HUES48 (cell line): ENCODE data around the gene TFF3.
"Not testable (repeated sequence)": the region's sequence is repeated elsewhere in the genome, so short reads cannot be mapped to it uniquely, and the experiment has no call there.

Experiments
- H3K27ac ChIP-seq: one replicate; pipeline ENCODE4 v1.7.0; 2013; ENCODE audit warnings: low read depth, low read length, inconsistent platforms
- H3K27me3 ChIP-seq: 2 replicates; pipeline ENCODE4 v1.6.1; 2013; ENCODE audit warnings: mild to moderate bottlenecking, low read length; ENCODE audit not compliant: control insufficient read depth, insufficient read depth
- H3K36me3 ChIP-seq: 2 replicates; pipeline ENCODE4 v1.6.1; 2013; ENCODE audit warnings: low read length; ENCODE audit not compliant: control insufficient read depth, insufficient read depth
- H3K4me1 ChIP-seq: 2 replicates; pipeline ENCODE4 v1.6.1; 2013; ENCODE audit warnings: mild to moderate bottlenecking, low read length; ENCODE audit not compliant: control insufficient read depth, insufficient read depth
- H3K4me3 ChIP-seq: 2 replicates; pipeline ENCODE4 v1.5.1; 2013; ENCODE audit warnings: mild to moderate bottlenecking, low read depth, low read length
- H3K9ac ChIP-seq: 2 replicates; pipeline ENCODE4 v1.6.1; 2013; ENCODE audit warnings: mild to moderate bottlenecking, low read depth, low read length, moderate library complexity
- H3K9me3 ChIP-seq: 2 replicates; pipeline ENCODE4 v1.6.1; 2013; ENCODE audit warnings: low read length; ENCODE audit not compliant: control insufficient read depth, insufficient read depth

Gene TFF3

GRCh38 chr21:42294273-42294880 lies 20.8 kb downstream of the TFF3 start:
- H3K9me3 ChIP-seq = no peaks in the 10 kb centered on the region
- no peaks in the 10 kb centered on the region for H3K36me3 ChIP-seq
- no peak overlapping the region for H3K9ac ChIP-seq
- H3K4me1 ChIP-seq = no peaks in the 10 kb centered on the region; the same call in 1 of the 2 replicates
- no peak overlapping the region for H3K4me3 ChIP-seq
- H3K27ac ChIP-seq = no peak overlapping the region
- no peaks in the 10 kb centered on the region for H3K27me3 ChIP-seq

GRCh38 chr21:42293649-42294272 lies 21.4 kb downstream of the TFF3 start:
- Histone ChIP-seq H3K27ac (no peak overlapping the region), H3K27me3 (no peaks in the 10 kb centered on the region), H3K36me3 (no peaks in the 10 kb centered on the region), H3K4me3 (no peak overlapping the region), H3K9ac (no peak overlapping the region), H3K9me3 (0 out of 2 replicates have a peak, but pooled peaks cover 2% of the 10 kb centered on the region), H3K4me1 (no peaks in the 10 kb centered on the region; the same call in 1 of the 2 replicates)

GRCh38 chr21:42292563-42293142 lies 22.6 kb downstream of the TFF3 start:
- not testable (repeated sequence) for H3K4me1 ChIP-seq, H3K27me3 ChIP-seq, H3K27ac ChIP-seq, H3K4me3 ChIP-seq, H3K9ac ChIP-seq, H3K36me3 ChIP-seq, H3K9me3 ChIP-seq

- H3K36me3 ChIP-seq = no peaks in the 10 kb centered on the region
- H3K4me1 ChIP-seq = no peaks in the 10 kb centered on the region; the same call in 1 of the 2 replicates
- no peak overlapping the region for H3K4me3 ChIP-seq
- no peak overlapping the region for H3K9ac ChIP-seq
- 0 out of 2 replicates have a peak, but pooled peaks cover 4% of the 10 kb centered on the region for H3K9me3 ChIP-seq
- H3K27me3 ChIP-seq = no peaks in the 10 kb centered on the region
- no peak overlapping the region for H3K27ac ChIP-seq
Measured at GRCh38 chr21:42291751-42292562, 23.3 kb downstream of the TFF3 start.

DNA sequence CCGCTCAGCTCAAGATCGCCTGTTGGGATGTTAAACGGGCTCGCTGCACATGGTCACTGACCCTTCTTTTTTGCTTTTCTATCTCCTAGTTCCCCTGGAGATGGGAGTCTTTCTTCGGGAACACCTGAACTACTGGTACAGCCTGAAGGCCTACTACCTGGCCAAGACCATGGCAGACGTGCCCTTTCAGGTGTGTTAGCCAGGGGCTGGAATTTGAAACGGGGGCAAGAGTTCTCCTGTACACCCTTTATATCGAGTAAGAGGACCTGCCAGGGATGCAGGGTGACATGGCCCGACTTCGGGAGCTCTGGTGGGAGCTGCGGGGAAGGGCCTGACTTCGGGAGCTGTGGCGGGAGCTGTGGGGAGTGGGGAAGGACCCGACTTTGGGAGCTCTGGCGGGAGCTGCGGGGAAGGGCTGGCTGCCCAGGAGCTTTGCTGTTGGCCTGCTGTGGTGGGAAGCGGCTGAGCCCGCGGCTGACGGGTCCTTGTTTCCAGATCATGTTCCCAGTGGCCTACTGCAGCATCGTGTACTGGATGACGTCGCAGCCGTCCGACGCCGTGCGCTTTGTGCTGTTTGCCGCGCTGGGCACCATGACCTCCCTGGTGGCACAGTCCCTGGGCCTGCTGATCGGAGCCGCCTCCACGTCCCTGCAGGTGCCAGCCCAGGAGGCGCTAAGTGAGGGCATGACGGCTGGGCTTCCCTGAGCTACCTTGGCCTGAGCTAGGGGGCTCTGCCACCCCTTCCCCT lies 24.0 kb downstream of the TFF3 start:
- H3K36me3 ChIP-seq = no peaks in the 10 kb centered on the region
- no peak overlapping the region for H3K27ac ChIP-seq
- no peaks in the 10 kb centered on the region; the same call in 1 of the 2 replicates for H3K4me1 ChIP-seq
- no peak overlapping the region for H3K9ac ChIP-seq
- no peaks in the 10 kb centered on the region for H3K27me3 ChIP-seq
- no peak overlapping the region for H3K4me3 ChIP-seq
- 0 out of 2 replicates have a peak, but pooled peaks cover 4% of the 10 kb centered on the region for H3K9me3 ChIP-seq

- Histone ChIP-seq H3K36me3 (no peaks in the 10 kb centered on the region), H3K27me3 (no peaks in the 10 kb centered on the region), H3K4me1 (no peaks in the 10 kb centered on the region; the same call in 1 of the 2 replicates), H3K9me3 (0 out of 2 replicates have a peak, but pooled peaks cover 4% of the 10 kb centered on the region), H3K27ac (no peak overlapping the region), H3K4me3 (no peak overlapping the region), H3K9ac (no peak overlapping the region)
Measured at GRCh38 chr21:42290505-42290904, 24.7 kb downstream of the TFF3 start.

GRCh38 chr21:42289926-42290325 lies 25.3 kb downstream of the TFF3 start:
- H3K4me1 ChIP-seq = no peaks in the 10 kb centered on the region; the same call in 1 of the 2 replicates
- H3K9ac ChIP-seq = no peak overlapping the region; the same call in 1 of the 2 replicates
- H3K36me3 ChIP-seq = no peaks in the 10 kb centered on the region

DNA sequence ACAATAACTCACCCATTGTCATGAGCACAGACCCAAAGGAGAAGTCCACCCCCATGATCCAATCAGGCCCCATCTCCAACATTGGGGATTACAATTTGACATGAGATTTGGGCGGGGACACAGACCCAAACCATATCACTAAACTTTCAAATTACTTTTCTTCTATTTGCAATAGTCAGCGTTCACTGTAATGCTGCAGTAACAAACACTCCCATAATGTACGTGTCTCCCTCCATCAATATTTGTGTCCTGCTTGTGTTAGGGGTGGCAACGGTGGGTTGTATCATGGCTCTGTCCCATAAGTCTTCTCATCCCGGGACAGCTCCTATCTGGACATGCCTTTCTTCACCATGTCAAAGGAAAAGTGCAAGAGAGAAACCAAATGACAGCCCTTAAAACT lies 26.2 kb downstream of the TFF3 start:
- no peaks in the 10 kb centered on the region; the same call in 1 of the 2 replicates for H3K4me1 ChIP-seq

More at GRCh38 chr21:42289926-42290325, 25.3 kb downstream of the TFF3 start:
- H3K4me3 ChIP-seq = no peak overlapping the region
- H3K27ac ChIP-seq = no peak overlapping the region
- H3K27me3 ChIP-seq = no peaks in the 10 kb centered on the region
- H3K9me3 ChIP-seq = 0 out of 2 replicates have a peak, but pooled peaks cover 4% of the 10 kb centered on the region

DNA sequence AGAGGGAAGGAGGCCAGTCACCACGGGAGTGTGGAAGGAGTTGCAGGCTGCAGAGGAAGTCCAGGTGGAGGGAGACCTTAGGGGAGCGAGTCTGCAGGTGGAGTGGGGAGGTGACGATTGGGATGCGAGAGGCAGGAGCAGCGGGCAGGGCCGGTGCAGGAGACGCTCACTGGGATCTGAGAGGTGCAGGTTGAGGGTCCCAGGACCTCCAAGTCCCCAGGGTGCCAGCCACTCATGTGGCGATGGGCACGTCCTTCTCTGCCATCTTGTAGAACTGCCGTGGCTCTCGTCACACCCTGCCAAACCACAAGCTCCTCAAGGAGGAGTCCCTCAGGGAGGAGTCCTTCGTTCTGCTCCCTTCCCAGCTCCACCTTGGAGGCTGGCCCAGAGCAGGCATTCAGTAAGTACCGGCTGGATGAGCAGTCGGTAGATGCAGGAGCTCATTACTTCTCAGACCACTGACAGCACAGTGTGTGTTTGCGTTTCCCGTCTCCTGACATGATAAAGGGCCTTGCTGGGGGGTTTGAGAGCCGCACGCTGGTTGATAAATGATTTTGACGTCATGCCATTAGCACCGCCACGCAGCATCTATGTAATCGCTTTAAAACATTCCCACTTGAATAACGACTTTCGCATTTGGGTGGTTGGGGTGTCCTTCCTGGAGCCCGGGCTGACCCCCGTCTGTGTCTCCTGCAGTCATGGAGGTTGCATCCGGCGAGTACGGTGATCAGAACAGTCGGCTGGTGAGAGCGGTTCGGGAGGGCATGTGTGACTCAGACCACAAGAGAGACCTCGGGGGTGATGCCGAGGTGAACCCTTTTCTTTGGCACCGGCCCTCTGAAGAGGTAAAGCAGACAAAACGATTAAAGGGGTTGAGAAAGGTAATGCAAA lies 27.8 kb downstream of the TFF3 start:
- no peak overlapping the region for H3K4me3 ChIP-seq
- no peak overlapping the region for H3K27ac ChIP-seq
- H3K36me3 ChIP-seq = no peaks in the 10 kb centered on the region
- 0 out of 2 replicates have a peak, but pooled peaks cover 4% of the 10 kb centered on the region for H3K9me3 ChIP-seq
- H3K9ac ChIP-seq = no peak overlapping the region
- H3K27me3 ChIP-seq = no peaks in the 10 kb centered on the region
- H3K4me1 ChIP-seq = no peaks in the 10 kb centered on the region; the same call in 1 of the 2 replicates

More for the DNA sequence above, 26.2 kb downstream of the TFF3 start:
- H3K9me3 ChIP-seq = 0 out of 2 replicates have a peak, but pooled peaks cover 4% of the 10 kb centered on the region
- no peaks in the 10 kb centered on the region for H3K36me3 ChIP-seq
- H3K4me3 ChIP-seq = no peak overlapping the region
- no peak overlapping the region for H3K9ac ChIP-seq
- no peak overlapping the region for H3K27ac ChIP-seq
- H3K27me3 ChIP-seq = no peaks in the 10 kb centered on the region
